Measurements from ENCODE around the gene ATG9B. TPM values are rescaled to one million over a fixed set of nuclear protein-coding genes. Genes with fewer than 3 reads are reported as not detected.
A peak's percentile ranks its signal among the peaks of the same experiment; 100 is the strongest.

Gene ATG9B
- total RNA-seq, 3 donors from 2014 or later (not counting 1 experiment from before 2014, with no cell fraction given): 4.4 to 4.6 (median 4.5) TPM

- Histone ChIP-seq H3K9me3 (ENCODE audit: control insufficient read depth, insufficient read depth, low read length) (no peaks in the 10 kb centered on the region), H3K27ac (ENCODE audit: low read length) (no peak overlapping the region), H3K4me1 (ENCODE audit: control insufficient read depth, insufficient read depth, low read length) (peaks cover 37% of the 10 kb centered on the region), H3K27me3 (ENCODE audit: control insufficient read depth, insufficient read depth, low read length) (no peaks in the 10 kb centered on the region), H3K4me3 (ENCODE audit: low read length) (no peak overlapping the region), H3K36me3 (ENCODE audit: control insufficient read depth, insufficient read depth, low read length) (peaks cover 11% of the 10 kb centered on the region)
- intact Hi-C loops (cut with micrococcal nuclease): no loop called here
- DNase-seq (no peak), ATAC-seq (no peak)
- 90% methylated on average over 32 of the region's 33 CpGs for WGBS (ENCODE audit: insufficient coverage)
- Mint-ChIP-seq H3K36me3 (no peaks in the 10 kb centered on the region), H3K27me3 (ENCODE audit: low read depth in 2 of 2) (no peaks in the 10 kb centered on the region), H3K27ac (peak overlapping the region in 1 of 2 donors; percentile 36), H3K4me1 (peaks cover 16 to 45% of the 10 kb centered on the region in 2 donors), H3K9me3 (no peaks in the 10 kb centered on the region), H3K4me3 (peak overlapping the region; percentile 69)
- TF ChIP-seq CTCF (IDR thresholded peaks at IDR 0.05): no peak
These were observed 37.2 kb upstream of the ATG9B start for GRCh38 chr7:151061213-151062110.

- H3K27ac ChIP-seq (ENCODE audit: low read length): no peak overlapping the region
- H3K36me3 Mint-ChIP-seq: no peaks in the 10 kb centered on the region
- ATAC-seq (no peak), DNase-seq (peak in 1 of 2 donors; percentile 46)
- H3K9me3 Mint-ChIP-seq: no peaks in the 10 kb centered on the region
- H3K36me3 ChIP-seq (ENCODE audit: control insufficient read depth, insufficient read depth, low read length): peaks cover 11% of the 10 kb centered on the region
- 32% methylated on average over 14 of the region's 21 CpGs for WGBS (ENCODE audit: insufficient coverage)
- H3K4me1 ChIP-seq (ENCODE audit: control insufficient read depth, insufficient read depth, low read length): peaks cover 37% of the 10 kb centered on the region
- H3K4me1 Mint-ChIP-seq: peaks cover 16 to 45% of the 10 kb centered on the region in 2 donors
- H3K9me3 ChIP-seq (ENCODE audit: control insufficient read depth, insufficient read depth, low read length): no peaks in the 10 kb centered on the region
- peak overlapping the region; percentile 96 for H3K4me3 Mint-ChIP-seq
- peak overlapping the region; percentile 68 for H3K4me3 ChIP-seq (ENCODE audit: low read length)
- peak overlapping the region in 1 of 2 donors; percentile 93 for H3K27ac Mint-ChIP-seq
- TF ChIP-seq CTCF (IDR thresholded peaks at IDR 0.05): no peak
- intact Hi-C loops (cut with micrococcal nuclease): no loop called here
- no peaks in the 10 kb centered on the region for H3K27me3 Mint-ChIP-seq (ENCODE audit: low read depth in 2 of 2)
- H3K27me3 ChIP-seq (ENCODE audit: control insufficient read depth, insufficient read depth, low read length): no peaks in the 10 kb centered on the region
These were observed 36.3 kb upstream of the ATG9B start for GRCh38 chr7:151060416-151061212.

- WGBS (ENCODE audit: insufficient coverage): 5% methylated on average over 17 of the region's 17 CpGs
- peak; percentile 15 for TF ChIP-seq CTCF (IDR thresholded peaks at IDR 0.05)
- Mint-ChIP-seq H3K9me3 (no peaks in the 10 kb centered on the region), H3K27ac (peak overlapping the region in 1 of 2 donors; percentile 93), H3K36me3 (no peaks in the 10 kb centered on the region), H3K27me3 (ENCODE audit: low read depth in 2 of 2) (no peaks in the 10 kb centered on the region), H3K4me1 (peaks cover 16 to 45% of the 10 kb centered on the region in 2 donors), H3K4me3 (peak overlapping the region; percentile 96)
- intact Hi-C loops (cut with micrococcal nuclease): no loop called here
- DNase-seq: no peak
- no peak for ATAC-seq
- Histone ChIP-seq H3K4me3 (ENCODE audit: low read length) (peak overlapping the region; percentile 68), H3K9me3 (ENCODE audit: control insufficient read depth, insufficient read depth, low read length) (no peaks in the 10 kb centered on the region), H3K4me1 (ENCODE audit: control insufficient read depth, insufficient read depth, low read length) (peaks cover 37% of the 10 kb centered on the region), H3K27ac (ENCODE audit: low read length) (peak overlapping the region; percentile 42), H3K36me3 (ENCODE audit: control insufficient read depth, insufficient read depth, low read length) (peaks cover 8% of the 10 kb centered on the region), H3K27me3 (ENCODE audit: control insufficient read depth, insufficient read depth, low read length) (no peaks in the 10 kb centered on the region)
These were observed 35.8 kb upstream of the ATG9B start for GRCh38 chr7:151060113-151060415.
